CD14-positive monocyte (primary cell): ENCODE results near the gene SPATA16. TPM values are rescaled to one million over a fixed set of nuclear protein-coding genes. Genes with fewer than 3 reads are reported as not detected.

Source experiments
- DNase-seq, 3 donors: peaks; one replicate each; pipeline ENCODE4 v3.0.0-alpha.2; 2011 to 2022
- H2AFZ ChIP-seq: 2 replicates; pipeline ENCODE4 v1.6.0; 2012; ENCODE audit warnings: mild to moderate bottlenecking, low read depth, low read length, inconsistent platforms; ENCODE audit not compliant: insufficient read depth, poor library complexity, severe bottlenecking
- H3K27ac ChIP-seq, 2 donors: 1 replicate in 1 of 2; 2 replicates in 1 of 2; pipeline ENCODE4 v1.5.1; 2012 to 2013; ENCODE audit warnings: low read length in 2 of 2, control low read depth in 1 of 2, inconsistent platforms in 1 of 2, low read depth in 1 of 2, mild to moderate bottlenecking in 1 of 2
- H3K27me3 ChIP-seq, 2 donors: one replicate each; pipeline versions ENCODE4 v1.6.0 to v1.6.1; 2011 to 2013; ENCODE audit warnings: low read length in 2 of 2; ENCODE audit not compliant: control insufficient read depth in 2 of 2, insufficient read depth in 2 of 2
- H3K36me3 ChIP-seq, 2 donors: replicated peaks in 1 of 2; 1 replicate in 1 of 2; 2 replicates in 1 of 2; pipeline versions ENCODE4 v1.5.1 to v1.6.1; 2012 to 2013; ENCODE audit warnings: low read length in 2 of 2, control low read depth in 1 of 2, inconsistent platforms in 1 of 2, mild to moderate bottlenecking in 1 of 2; ENCODE audit not compliant: insufficient read depth in 2 of 2, control insufficient read depth in 1 of 2
- H3K4me1 ChIP-seq, 2 donors: 1 replicate in 1 of 2; 2 replicates in 1 of 2; pipeline versions ENCODE4 v1.5.1 to v1.6.1; 2012 to 2013; ENCODE audit warnings: low read length in 2 of 2, control low read depth in 1 of 2, inconsistent platforms in 1 of 2, mild to moderate bottlenecking in 1 of 2, moderate library complexity in 1 of 2; ENCODE audit not compliant: insufficient read depth in 2 of 2, control insufficient read depth in 1 of 2
- H3K4me2 ChIP-seq: replicated peaks from 2 replicates; pipeline ENCODE3; 2012; ENCODE audit warnings: low read length, moderate library complexity, mild to moderate bottlenecking; ENCODE audit not compliant: poor library complexity, severe bottlenecking; ENCODE audit errors: extremely low read depth
- H3K4me3 ChIP-seq, 3 experiments: fragments of 200-600 bp in 1 of 3; sonication (generic) in 1 of 3; replicated peaks in 1 of 3; 1 replicate in 2 of 3; 2 replicates in 1 of 3; pipeline ENCODE4 v1.5.1; 2011 to 2013; ENCODE audit warnings: low read length in 3 of 3, mild to moderate bottlenecking in 3 of 3, control low read depth in 2 of 3, low read depth in 2 of 3, inconsistent platforms in 1 of 3, moderate library complexity in 1 of 3
- H3K79me2 ChIP-seq: 2 replicates; pipeline ENCODE4 v1.6.0; 2012; ENCODE audit warnings: mild to moderate bottlenecking, control low read depth, inconsistent platforms, low read length, moderate library complexity; ENCODE audit not compliant: insufficient read depth
- H3K9ac ChIP-seq: 2 replicates; pipeline ENCODE4 v1.6.0; 2017; ENCODE audit warnings: low read length, mild to moderate bottlenecking; ENCODE audit not compliant: insufficient read depth, poor library complexity, severe bottlenecking
- H3K9me3 ChIP-seq, 2 donors: replicated peaks in 1 of 2; 1 replicate in 1 of 2; 2 replicates in 1 of 2; pipeline versions ENCODE4 v1.5.1 to v1.6.1; 2012 to 2013; ENCODE audit warnings: low read length in 2 of 2, control low read depth in 1 of 2; ENCODE audit not compliant: control insufficient read depth in 1 of 2, insufficient read depth in 1 of 2
- H4K20me1 ChIP-seq: 2 replicates; pipeline ENCODE4 v1.6.0; 2012; ENCODE audit warnings: mild to moderate bottlenecking, low read length, control low read depth, moderate library complexity; ENCODE audit not compliant: insufficient read depth
- H3K27ac Mint-ChIP-seq, 7 donors: one replicate each; pipeline ENCODE4 v1.8.0; 2020; ENCODE audit warnings: mild to moderate bottlenecking in 7 of 7, mixed read lengths in 7 of 7, moderate library complexity in 6 of 7, inconsistent platforms in 2 of 7
- H3K27me3 Mint-ChIP-seq, 3 donors: one replicate each; pipeline ENCODE4 v1.8.0; 2021 to 2022; ENCODE audit warnings: low read depth in 3 of 3, mild to moderate bottlenecking in 3 of 3, mixed read lengths in 3 of 3, moderate library complexity in 3 of 3, inconsistent platforms in 1 of 3
- H3K36me3 Mint-ChIP-seq, 2 donors: one replicate each; pipeline ENCODE4 v1.8.0; 2020; ENCODE audit warnings: mixed read lengths in 2 of 2, inconsistent platforms in 1 of 2, mild to moderate bottlenecking in 1 of 2
- H3K4me1 Mint-ChIP-seq: one replicate; pipeline ENCODE4 v1.8.0; 2020; ENCODE audit warnings: mild to moderate bottlenecking, mixed read lengths
- H3K4me3 Mint-ChIP-seq, 2 donors: one replicate each; pipeline ENCODE4 v1.8.0; 2020; ENCODE audit warnings: mild to moderate bottlenecking in 2 of 2, mixed read lengths in 2 of 2, moderate library complexity in 1 of 2
- H3K9me3 Mint-ChIP-seq, 7 donors: one replicate each; pipeline ENCODE4 v1.8.0; 2020 to 2022; ENCODE audit warnings: mixed read lengths in 7 of 7, mild to moderate bottlenecking in 6 of 7, moderate library complexity in 6 of 7, inconsistent platforms in 2 of 7
- WGBS: methylation state at CpG from one replicate; pipeline ENCODE4 v1.1.5; 2013; ENCODE audit warnings: missing lambda C conversion rate; ENCODE audit not compliant: insufficient coverage; 5-methylcytosine and 5-hydroxymethylcytosine counted together
- intact Hi-C, 2 donors: fragments of 100-400 bp; cut with micrococcal nuclease; formaldehyde crosslinking; loops; one replicate each; pipeline versions ENCODE4 v1.15.0 to v1.15.1; 2023
- polyA plus RNA-seq, 3 donors: library from polyadenylated mRNA; depleted of rRNA in 1 of 3; unstranded in 2 of 3; stranded (reverse) in 1 of 3; fragments of 300-500 nt in 2 of 3; fragments of >200 nt in 1 of 3; fragmentation: Illumina TruSeq in 2 of 3; gene quantifications; 1 replicate in 2 of 3; 2 replicates in 1 of 3; pipeline ENCODE4 v1.2.3, GENCODE V29; 2012 to 2021
- TF ChIP-seq, protein P1 (sequence below): fragments of 200-600 bp; IDR thresholded peaks from one replicate; pipeline ENCODE4 v1.8.0; 2022; ENCODE audit warnings: antibody characterized with exemption, mild to moderate bottlenecking

Gene SPATA16
- polyA plus RNA-seq, 3 donors, result not detected

DNA sequence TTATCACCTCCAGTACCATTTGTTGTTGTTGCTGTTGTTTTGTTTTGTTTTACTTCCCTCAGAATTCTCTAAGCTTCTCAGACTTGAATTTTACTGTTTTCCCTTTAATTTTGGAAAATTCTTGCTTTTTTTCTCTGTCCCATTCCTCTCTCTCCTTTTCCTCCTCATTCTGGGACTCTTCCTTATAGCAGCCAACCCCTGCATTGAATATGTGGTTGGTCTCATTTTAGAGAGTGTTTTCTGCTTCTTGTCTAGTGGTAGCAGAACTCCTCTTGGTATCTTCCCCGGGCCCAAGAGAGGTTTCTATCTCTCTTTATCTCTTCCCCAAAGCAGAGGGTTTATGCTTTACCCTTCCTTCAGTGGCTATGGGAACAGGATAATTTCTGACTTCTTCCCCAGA, 113.6 kb downstream of the SPATA16 start:
- Histone ChIP-seq H3K4me2 (no peak overlapping the region), H3K4me3 (no peak overlapping the region), H3K4me1 (no peaks in the 10 kb centered on the region), H3K27ac (no peak overlapping the region), H3K27me3 (no peaks in the 10 kb centered on the region), H3K36me3 (no peaks in the 10 kb centered on the region), H3K9me3 (no peaks in the 10 kb centered on the region), H4K20me1 (no peaks in the 10 kb centered on the region), H2AFZ (no peak overlapping the region), H3K79me2 (no peaks in the 10 kb centered on the region), H3K9ac (no peak overlapping the region)
- Mint-ChIP-seq H3K27me3 (no peaks in the 10 kb centered on the region), H3K4me1 (no peaks in the 10 kb centered on the region), H3K36me3 (no peaks in the 10 kb centered on the region), H3K4me3 (no peak overlapping the region), H3K27ac (no peak overlapping the region), H3K9me3 (peaks cover 0 to 3% (median 0%) of the 10 kb centered on the region in 7 donors)
- intact Hi-C loops, result no loop called here
- no CpG with 5 or more reads among the region's 1 CpG for WGBS
- TF ChIP-seq, protein P1, sequence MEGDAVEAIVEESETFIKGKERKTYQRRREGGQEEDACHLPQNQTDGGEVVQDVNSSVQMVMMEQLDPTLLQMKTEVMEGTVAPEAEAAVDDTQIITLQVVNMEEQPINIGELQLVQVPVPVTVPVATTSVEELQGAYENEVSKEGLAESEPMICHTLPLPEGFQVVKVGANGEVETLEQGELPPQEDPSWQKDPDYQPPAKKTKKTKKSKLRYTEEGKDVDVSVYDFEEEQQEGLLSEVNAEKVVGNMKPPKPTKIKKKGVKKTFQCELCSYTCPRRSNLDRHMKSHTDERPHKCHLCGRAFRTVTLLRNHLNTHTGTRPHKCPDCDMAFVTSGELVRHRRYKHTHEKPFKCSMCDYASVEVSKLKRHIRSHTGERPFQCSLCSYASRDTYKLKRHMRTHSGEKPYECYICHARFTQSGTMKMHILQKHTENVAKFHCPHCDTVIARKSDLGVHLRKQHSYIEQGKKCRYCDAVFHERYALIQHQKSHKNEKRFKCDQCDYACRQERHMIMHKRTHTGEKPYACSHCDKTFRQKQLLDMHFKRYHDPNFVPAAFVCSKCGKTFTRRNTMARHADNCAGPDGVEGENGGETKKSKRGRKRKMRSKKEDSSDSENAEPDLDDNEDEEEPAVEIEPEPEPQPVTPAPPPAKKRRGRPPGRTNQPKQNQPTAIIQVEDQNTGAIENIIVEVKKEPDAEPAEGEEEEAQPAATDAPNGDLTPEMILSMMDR, result no peak
- no peak for DNase-seq

DNA sequence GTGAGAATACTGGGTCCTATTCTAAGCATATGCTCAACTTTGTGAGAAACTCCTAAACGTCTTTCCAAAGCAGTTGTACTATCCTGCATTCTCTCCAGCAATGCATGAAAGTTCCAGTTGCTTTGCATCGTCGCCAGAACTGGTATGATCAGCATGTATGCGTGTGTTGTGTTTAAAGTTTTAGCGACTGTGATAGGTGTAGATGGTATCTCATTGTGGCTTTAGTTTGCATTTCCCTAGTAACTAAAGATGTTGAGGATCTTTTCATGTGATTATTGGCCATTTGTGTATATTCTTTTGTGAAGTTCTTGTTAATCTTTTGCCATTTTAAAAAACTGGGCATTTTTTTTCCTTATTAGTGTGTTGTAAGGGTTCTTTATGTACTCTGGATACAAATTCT, 115.1 kb downstream of the SPATA16 start:
- Mint-ChIP-seq H3K4me3 (no peak overlapping the region), H3K4me1 (no peaks in the 10 kb centered on the region), H3K27ac (no peak overlapping the region), H3K27me3 (no peaks in the 10 kb centered on the region), H3K36me3 (no peaks in the 10 kb centered on the region), H3K9me3 (peaks cover 0 to 3% (median 0%) of the 10 kb centered on the region in 7 donors)
- intact Hi-C loops, result no loop called here
- H2AFZ ChIP-seq, result no peak overlapping the region
- no peaks in the 10 kb centered on the region for H3K4me1 ChIP-seq
- TF ChIP-seq, protein P1, result no peak
- H3K27me3 ChIP-seq, result no peaks in the 10 kb centered on the region
- DNase-seq, result no peak
- no peaks in the 10 kb centered on the region for H4K20me1 ChIP-seq
- no peaks in the 10 kb centered on the region for H3K9me3 ChIP-seq
- H3K27ac ChIP-seq, result no peak overlapping the region
- H3K79me2 ChIP-seq, result no peaks in the 10 kb centered on the region
- 97% methylated on average over 4 of the region's 5 CpGs for WGBS
- no peak overlapping the region for H3K4me2 ChIP-seq
- H3K9ac ChIP-seq, result no peak overlapping the region
- no peak overlapping the region for H3K4me3 ChIP-seq
- H3K36me3 ChIP-seq, result no peaks in the 10 kb centered on the region
